GM12878 (cell line): Measurements from ENCODE around the gene PPA1. TPM values are rescaled to one million over a fixed set of nuclear protein-coding genes. Genes with fewer than 3 reads are reported as not detected.

Source experiments
- ATAC-seq: fragments of 200-7000 bp; cut with Tn5 transposase; 3 replicates; pipeline ENCODE4 v1.9.1; 2020; ENCODE audit warnings: mild to moderate bottlenecking, moderate library complexity
- BruUV-seq: library from RNA; stranded (reverse); fragments of 400-500 nt; replicated peaks from 2 replicates; lab custom pipeline; 2021; lab: Mats Ljungman, UMichigan
- CTCF ChIA-PET: fragments of 300-600 bp; sonication (Branson Sonifier 250); formaldehyde crosslinking; extraction: SDS; loops from one replicate; lab custom pipeline; 2021; ENCODE audit warnings: inconsistent platforms; lab: Yijun Ruan, JAX
- POLR2A ChIA-PET: fragments of 350-600 bp; formaldehyde crosslinking; extraction: SDS; loops from one replicate; lab custom pipeline; 2021; ENCODE audit warnings: inconsistent platforms; lab: Charles Lee
- RAD21 ChIA-PET: fragments of 300-600 bp; sonication (Branson Sonifier 250); formaldehyde crosslinking; loops from one replicate; lab custom pipeline; 2023; ENCODE audit warnings: antibody characterized with exemption; ENCODE audit not compliant: unreplicated experiment; lab: Charles Lee
- SMC1A ChIA-PET: fragments of 300-600 bp; sonication (Branson Sonifier 250); formaldehyde crosslinking; loops from one replicate; lab custom pipeline; 2023; ENCODE audit not compliant: unreplicated experiment, uncharacterized antibody; lab: Charles Lee
- DNase-seq: peaks from one replicate; pipeline ENCODE4 v3.0.0-alpha.2; 2011; ENCODE audit warnings: low read depth, low spot score
- FAIRE-seq: peaks from 3 replicates; lab custom pipeline; 2011; peaks lifted over from hg19 to GRCh38; lab: Jason Lieb, UNC
- H2AFZ ChIP-seq: 2 replicates; pipeline ENCODE4 v1.6.0; 2011; ENCODE audit warnings: low read depth, low read length, control low read depth; ENCODE audit not compliant: control insufficient read depth
- H3K27ac ChIP-seq: 2 replicates; pipeline ENCODE4 v1.5.1; 2011; ENCODE audit warnings: control low read depth; ENCODE audit not compliant: control insufficient read depth, insufficient read depth
- H3K27me3 ChIP-seq, 2 experiments: replicated peaks in 1 of 2; 2 replicates each; pipeline versions ENCODE4 v1.6.0 to v1.6.1; 2011; ENCODE audit warnings: low read length in 1 of 2; ENCODE audit not compliant: control insufficient read depth in 2 of 2, insufficient read depth in 2 of 2
- H3K36me3 ChIP-seq, 2 experiments: 2 replicates each; pipeline ENCODE4 v1.5.1; 2011; ENCODE audit warnings: low read length in 1 of 2; ENCODE audit not compliant: control insufficient read depth in 2 of 2, insufficient read depth in 2 of 2
- H3K4me1 ChIP-seq: 2 replicates; pipeline ENCODE4 v1.6.1; 2011; ENCODE audit warnings: mild to moderate bottlenecking, low read length, moderate library complexity, mixed read lengths; ENCODE audit not compliant: control insufficient read depth, insufficient read depth
- H3K4me2 ChIP-seq: 2 replicates; pipeline ENCODE4 v1.6.0; 2011; ENCODE audit warnings: control low read depth; ENCODE audit not compliant: control insufficient read depth, insufficient read depth
- H3K4me3 ChIP-seq: fragments of 200-600 bp; sonication (generic); 2 replicates; pipeline ENCODE4 v1.5.1; 2016
- H3K79me2 ChIP-seq: 2 replicates; pipeline ENCODE4 v1.6.0; 2011; ENCODE audit warnings: low read length; ENCODE audit not compliant: control insufficient read depth, insufficient read depth
- H3K9ac ChIP-seq: 2 replicates; pipeline ENCODE4 v1.8.0; 2011; ENCODE audit warnings: low read length, control low read depth, mixed read lengths; ENCODE audit not compliant: control insufficient read depth, insufficient read depth
- H3K9me3 ChIP-seq: replicated peaks from 3 replicates; pipeline ENCODE4 v1.5.1; 2011; ENCODE audit warnings: mild to moderate bottlenecking, low read length; ENCODE audit not compliant: control insufficient read depth, insufficient read depth
- H4K20me1 ChIP-seq: 2 replicates; pipeline ENCODE4 v1.6.0; 2011; ENCODE audit not compliant: control insufficient read depth, insufficient read depth
- CHD1 ChIP-seq: IDR thresholded peaks from 2 replicates; pipeline ENCODE4 v1.6.1; 2012; ENCODE audit warnings: low read depth, low read length, improper control_type of control experiment
- CREB1 ChIP-seq: IDR thresholded peaks from 2 replicates; pipeline ENCODE4 v1.6.1; 2012; ENCODE audit warnings: low read depth, mild to moderate bottlenecking, inconsistent platforms
- EP300 ChIP-seq, 2 experiments: fragments of 150-350 bp in 1 of 2; IDR thresholded peaks; 2 replicates each; pipeline ENCODE4 v1.6.1; 2011 to 2012; ENCODE audit warnings: low read depth in 2 of 2, low read length in 2 of 2, borderline replicate concordance in 1 of 2, improper control_type of control experiment in 1 of 2, inconsistent platforms in 1 of 2; ENCODE audit not compliant: control insufficient read depth in 1 of 2
- ESRRA ChIP-seq: IDR thresholded peaks from 2 replicates; pipeline ENCODE4 v1.6.1; 2012; ENCODE audit warnings: mild to moderate bottlenecking, low read length, improper control_type of control experiment
- HDGF ChIP-seq: fragments of 450-650 bp; IDR thresholded peaks from 2 replicates; pipeline ENCODE4 v1.6.1; 2016; ENCODE audit warnings: antibody characterized with exemption
- IKZF2 ChIP-seq, 2 experiments: fragments of 450-650 bp; IDR thresholded peaks; 2 replicates each; pipeline ENCODE4 v1.6.1; 2017; ENCODE audit warnings: mild to moderate bottlenecking in 2 of 2, moderate library complexity in 2 of 2
- MTA3 ChIP-seq: IDR thresholded peaks from 2 replicates; pipeline ENCODE4 v1.6.1; 2012; ENCODE audit warnings: low read length, inconsistent platforms, borderline replicate concordance
- NFYB ChIP-seq: IDR thresholded peaks from 2 replicates; pipeline ENCODE4 v1.6.1; 2011; ENCODE audit warnings: low read depth, mild to moderate bottlenecking, low read length, improper control_type of control experiment, moderate library complexity; ENCODE audit not compliant: insufficient read depth
- RFX5 ChIP-seq: IDR thresholded peaks from 2 replicates; pipeline ENCODE4 v1.6.1; 2011; ENCODE audit warnings: low read depth, low read length, improper control_type of control experiment
- SPI1 ChIP-seq: IDR thresholded peaks from 2 replicates; pipeline ENCODE4 v1.6.1; 2011; ENCODE audit warnings: low read depth, mild to moderate bottlenecking, low read length, moderate library complexity, borderline replicate concordance; ENCODE audit not compliant: insufficient read depth
- WGBS: methylation state at CpG from one replicate; pipeline ENCODE4 v1.1.6; 2016; ENCODE audit warnings: low lambda C conversion rate; ENCODE audit not compliant: insufficient replicate concordance, insufficient coverage; ENCODE audit errors: missing lambda C conversion rate; 5-methylcytosine and 5-hydroxymethylcytosine counted together
- in situ Hi-C: fragments of 300-500 bp; cut with MboI; formaldehyde crosslinking; loops from 9 replicates; pipeline ENCODE4 v1.14.3; 2018; ENCODE audit warnings: mixed read lengths
- intact Hi-C: fragments of 100-400 bp; cut with micrococcal nuclease; formaldehyde crosslinking; loops from one replicate; pipeline ENCODE4 v1.14.2; 2022; ENCODE audit not compliant: unreplicated experiment
- polyA plus RNA-seq, 11 experiments: library from polyadenylated mRNA; depleted of rRNA in 4 of 11; unstranded in 6 of 11; stranded (reverse) in 5 of 11; fragments of >200 nt; fragmentation: Nextera tagmentation in 4 of 11; fragmentation: Illumina TruSeq in 1 of 11; extraction: Ambion mirVana in 4 of 11; extraction: Trizol in 1 of 11; gene quantifications; 1 replicate in 1 of 11; 2 replicates in 10 of 11; pipeline versions ENCODE4 v1.2.1 to v1.2.3, GENCODE V29; 2011 to 2016; ENCODE audit warnings: inconsistent platforms in 2 of 11, missing spikeins in 2 of 11, low read depth in 1 of 11
- total RNA-seq, 4 experiments: library from RNA; depleted of rRNA in 3 of 4; stranded (reverse); fragments of >200 nt in 3 of 4; fragmentation: Illumina TruSeq in 1 of 4; extraction: Trizol in 1 of 4; gene quantifications; 2 replicates each; pipeline versions ENCODE4 v1.2.1 to v1.2.3, GENCODE V29; 2013 to 2021
- TF ChIP-seq, protein P1 (sequence below): fragments of 150-350 bp; IDR thresholded peaks from 2 replicates; pipeline ENCODE4 v1.6.1; 2016; ENCODE audit warnings: low read depth, low read length
- TF ChIP-seq, protein P2 (sequence below): fragments of 450-650 bp; IDR thresholded peaks from 2 replicates; pipeline ENCODE4 v1.6.1; 2016; ENCODE audit warnings: mild to moderate bottlenecking
- TF ChIP-seq, protein P3 (sequence below): IDR thresholded peaks from 2 replicates; pipeline ENCODE4 v1.6.1; 2012; ENCODE audit warnings: mild to moderate bottlenecking, low read depth, low read length

PPA1 gene
- total and polyA plus RNA-seq, 10 of the 15 experiments (the other 5 are each of a cell fraction or from before 2014, with no cell fraction given): 224 to 452 (median 346) TPM

DNA sequence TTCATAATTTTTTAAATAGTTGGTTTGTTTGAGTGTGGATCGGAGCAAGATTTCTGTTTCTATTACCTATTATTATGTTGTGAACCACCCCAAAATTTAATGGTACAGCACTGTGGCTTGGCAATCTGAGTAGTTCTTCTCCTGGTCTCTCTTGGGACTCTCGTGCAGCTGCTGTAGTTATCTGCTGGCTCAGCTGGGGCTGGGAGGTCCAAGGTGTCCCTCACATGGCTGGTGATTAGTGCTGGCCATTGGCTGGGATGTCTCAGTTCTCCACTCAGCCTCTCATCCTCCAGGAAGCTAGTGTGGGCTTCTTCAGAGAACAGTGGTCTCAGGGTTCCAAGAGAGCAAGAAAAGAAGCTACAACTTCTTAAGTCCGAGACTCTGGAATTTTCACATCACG lies 35.1 kb upstream of the PPA1 start:
- no peak for FAIRE-seq
- Histone ChIP-seq H3K36me3 (no peaks in the 10 kb centered on the region), H3K9me3 (no peaks in the 10 kb centered on the region), H3K27ac (no peak overlapping the region), H3K9ac (no peak overlapping the region), H3K4me3 (no peak overlapping the region), H4K20me1 (no peaks in the 10 kb centered on the region), H2AFZ (no peak overlapping the region), H3K4me1 (peaks cover 25% of the 10 kb centered on the region), H3K79me2 (no peaks in the 10 kb centered on the region)
- intact Hi-C loops (no loop called here), in situ Hi-C loops (no loop called here)
- no peak for DNase-seq
- CTCF ChIA-PET: interaction anchor here (0.6 to 18.7 kb wide), 10 partner anchors 13 to 112 kb away, joined by 3 to 756 read pairs (median 4); no protein-coding TSS in a partner anchor
- no peak for ATAC-seq
- TF ChIP-seq CHD1: no peak
- no peak for TF ChIP-seq CREB1
- TF ChIP-seq, protein P1, sequence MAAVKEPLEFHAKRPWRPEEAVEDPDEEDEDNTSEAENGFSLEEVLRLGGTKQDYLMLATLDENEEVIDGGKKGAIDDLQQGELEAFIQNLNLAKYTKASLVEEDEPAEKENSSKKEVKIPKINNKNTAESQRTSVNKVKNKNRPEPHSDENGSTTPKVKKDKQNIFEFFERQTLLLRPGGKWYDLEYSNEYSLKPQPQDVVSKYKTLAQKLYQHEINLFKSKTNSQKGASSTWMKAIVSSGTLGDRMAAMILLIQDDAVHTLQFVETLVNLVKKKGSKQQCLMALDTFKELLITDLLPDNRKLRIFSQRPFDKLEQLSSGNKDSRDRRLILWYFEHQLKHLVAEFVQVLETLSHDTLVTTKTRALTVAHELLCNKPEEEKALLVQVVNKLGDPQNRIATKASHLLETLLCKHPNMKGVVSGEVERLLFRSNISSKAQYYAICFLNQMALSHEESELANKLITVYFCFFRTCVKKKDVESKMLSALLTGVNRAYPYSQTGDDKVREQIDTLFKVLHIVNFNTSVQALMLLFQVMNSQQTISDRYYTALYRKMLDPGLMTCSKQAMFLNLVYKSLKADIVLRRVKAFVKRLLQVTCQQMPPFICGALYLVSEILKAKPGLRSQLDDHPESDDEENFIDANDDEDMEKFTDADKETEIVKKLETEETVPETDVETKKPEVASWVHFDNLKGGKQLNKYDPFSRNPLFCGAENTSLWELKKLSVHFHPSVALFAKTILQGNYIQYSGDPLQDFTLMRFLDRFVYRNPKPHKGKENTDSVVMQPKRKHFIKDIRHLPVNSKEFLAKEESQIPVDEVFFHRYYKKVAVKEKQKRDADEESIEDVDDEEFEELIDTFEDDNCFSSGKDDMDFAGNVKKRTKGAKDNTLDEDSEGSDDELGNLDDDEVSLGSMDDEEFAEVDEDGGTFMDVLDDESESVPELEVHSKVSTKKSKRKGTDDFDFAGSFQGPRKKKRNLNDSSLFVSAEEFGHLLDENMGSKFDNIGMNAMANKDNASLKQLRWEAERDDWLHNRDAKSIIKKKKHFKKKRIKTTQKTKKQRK: no peak
- TF ChIP-seq, protein P2, sequence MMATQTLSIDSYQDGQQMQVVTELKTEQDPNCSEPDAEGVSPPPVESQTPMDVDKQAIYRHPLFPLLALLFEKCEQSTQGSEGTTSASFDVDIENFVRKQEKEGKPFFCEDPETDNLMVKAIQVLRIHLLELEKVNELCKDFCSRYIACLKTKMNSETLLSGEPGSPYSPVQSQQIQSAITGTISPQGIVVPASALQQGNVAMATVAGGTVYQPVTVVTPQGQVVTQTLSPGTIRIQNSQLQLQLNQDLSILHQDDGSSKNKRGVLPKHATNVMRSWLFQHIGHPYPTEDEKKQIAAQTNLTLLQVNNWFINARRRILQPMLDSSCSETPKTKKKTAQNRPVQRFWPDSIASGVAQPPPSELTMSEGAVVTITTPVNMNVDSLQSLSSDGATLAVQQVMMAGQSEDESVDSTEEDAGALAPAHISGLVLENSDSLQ: no peak
- no peak for TF ChIP-seq ESRRA
- no peak for TF ChIP-seq SPI1
- TF ChIP-seq, protein P3, sequence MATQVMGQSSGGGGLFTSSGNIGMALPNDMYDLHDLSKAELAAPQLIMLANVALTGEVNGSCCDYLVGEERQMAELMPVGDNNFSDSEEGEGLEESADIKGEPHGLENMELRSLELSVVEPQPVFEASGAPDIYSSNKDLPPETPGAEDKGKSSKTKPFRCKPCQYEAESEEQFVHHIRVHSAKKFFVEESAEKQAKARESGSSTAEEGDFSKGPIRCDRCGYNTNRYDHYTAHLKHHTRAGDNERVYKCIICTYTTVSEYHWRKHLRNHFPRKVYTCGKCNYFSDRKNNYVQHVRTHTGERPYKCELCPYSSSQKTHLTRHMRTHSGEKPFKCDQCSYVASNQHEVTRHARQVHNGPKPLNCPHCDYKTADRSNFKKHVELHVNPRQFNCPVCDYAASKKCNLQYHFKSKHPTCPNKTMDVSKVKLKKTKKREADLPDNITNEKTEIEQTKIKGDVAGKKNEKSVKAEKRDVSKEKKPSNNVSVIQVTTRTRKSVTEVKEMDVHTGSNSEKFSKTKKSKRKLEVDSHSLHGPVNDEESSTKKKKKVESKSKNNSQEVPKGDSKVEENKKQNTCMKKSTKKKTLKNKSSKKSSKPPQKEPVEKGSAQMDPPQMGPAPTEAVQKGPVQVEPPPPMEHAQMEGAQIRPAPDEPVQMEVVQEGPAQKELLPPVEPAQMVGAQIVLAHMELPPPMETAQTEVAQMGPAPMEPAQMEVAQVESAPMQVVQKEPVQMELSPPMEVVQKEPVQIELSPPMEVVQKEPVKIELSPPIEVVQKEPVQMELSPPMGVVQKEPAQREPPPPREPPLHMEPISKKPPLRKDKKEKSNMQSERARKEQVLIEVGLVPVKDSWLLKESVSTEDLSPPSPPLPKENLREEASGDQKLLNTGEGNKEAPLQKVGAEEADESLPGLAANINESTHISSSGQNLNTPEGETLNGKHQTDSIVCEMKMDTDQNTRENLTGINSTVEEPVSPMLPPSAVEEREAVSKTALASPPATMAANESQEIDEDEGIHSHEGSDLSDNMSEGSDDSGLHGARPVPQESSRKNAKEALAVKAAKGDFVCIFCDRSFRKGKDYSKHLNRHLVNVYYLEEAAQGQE: no peak
- no peak for TF ChIP-seq MTA3
- TF ChIP-seq RFX5: no peak
- no peak for TF ChIP-seq NFYB
- TF ChIP-seq EP300 (IDR thresholded peaks at IDR 0.05; ENCODE audit: borderline replicate concordance in 1 of 2, control insufficient read depth in 1 of 2, low read depth in 2 of 2, low read length in 2 of 2): no peak
- no peak for TF ChIP-seq IKZF2 (IDR thresholded peaks at IDR 0.05)
- TF ChIP-seq HDGF: no peak
- TF ChIP-seq, all 136 proteins: peak for 0
- H3K4me2 ChIP-seq: no peak overlapping the region
- ChIA-PET SMC1A (interaction anchor here (0.9 to 12.9 kb wide), 6 partner anchors 37 to 94 kb away, joined by 3 to 274 read pairs (median 8); no protein-coding TSS in a partner anchor), POLR2A (no interaction called here), RAD21 (interaction anchor here (1.2 to 7.8 kb wide), 5 partner anchors 36 to 153 kb away, joined by 3 to 180 read pairs (median 50); partner anchors contain the start of gene PPA1)
- 77% methylated on average over 4 of the region's 4 CpGs for WGBS
- no peaks in the 10 kb centered on the region for H3K27me3 ChIP-seq
- BruUV-seq: no TSS peak
